GM20431 (cell line): ENCODE measurements around the gene BANF2.

Source experiments
- in situ Hi-C: fragments of 300-500 bp; cut with MseI, MboI; formaldehyde crosslinking; loops from one replicate; pipeline ENCODE4 v1.15.0; 2020; ENCODE audit warnings: low sequenced_read_pairs; ENCODE audit not compliant: unreplicated experiment

BANF2 gene

GRCh38 chr20:17663040-17663399 lies 36.7 kb upstream of the BANF2 start:
- in situ Hi-C loops = no loop called here

GRCh38 chr20:17663486-17663885 lies 36.3 kb upstream of the BANF2 start:
- in situ Hi-C loops = no loop called here

GRCh38 chr20:17664025-17664633 lies 35.6 kb upstream of the BANF2 start:
- in situ Hi-C loops = no loop called here

- in situ Hi-C loops = no loop called here
Observed at GRCh38 chr20:17665756-17666155, 34.0 kb upstream of the BANF2 start.

DNA sequence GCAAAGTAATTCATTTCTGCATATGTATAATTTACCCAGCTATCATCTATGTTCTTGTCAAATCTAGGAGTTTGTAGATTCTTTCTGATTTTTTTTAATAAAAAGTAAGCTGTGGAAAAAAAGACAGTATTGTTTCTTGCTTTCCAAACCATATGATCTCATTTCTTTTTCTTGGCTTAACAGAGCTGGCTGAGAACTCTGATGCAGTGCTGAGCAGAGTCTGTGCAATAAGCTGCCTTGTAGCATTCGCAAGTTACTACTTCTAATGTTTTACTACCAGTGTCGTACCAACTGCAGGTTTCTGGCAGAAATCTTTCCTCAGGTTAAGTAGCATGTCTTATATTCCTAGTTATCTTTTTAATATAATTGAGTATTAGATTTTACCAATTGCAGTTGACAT lies 33.3 kb upstream of the BANF2 start:
- in situ Hi-C loops = no loop called here

GRCh38 chr20:17667445-17667844 lies 32.3 kb upstream of the BANF2 start:
- in situ Hi-C loops = no loop called here

DNA sequence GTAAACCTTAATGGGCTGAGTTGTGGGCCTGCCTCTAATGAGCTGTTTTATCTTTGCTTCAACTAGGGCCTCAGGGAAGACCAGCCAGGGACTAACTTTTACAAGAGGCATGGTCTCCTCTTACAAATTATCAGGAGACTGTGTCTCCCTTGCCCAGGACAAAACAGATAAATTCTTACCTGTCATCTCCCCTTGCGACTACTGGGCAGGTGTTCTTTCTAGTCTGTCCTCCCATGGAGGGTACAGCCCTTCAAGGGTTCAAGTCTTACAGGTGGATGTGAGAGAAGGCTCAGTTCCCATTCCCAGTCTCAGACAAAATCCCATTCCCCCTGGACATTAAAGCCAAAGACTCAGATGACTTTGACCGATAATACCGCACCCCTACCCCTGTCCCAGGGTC lies 31.3 kb upstream of the BANF2 start:
- in situ Hi-C loops = no loop called here

- in situ Hi-C loops = no loop called here
Observed at GRCh38 chr20:17669306-17669931, 30.3 kb upstream of the BANF2 start.

- in situ Hi-C loops = no loop called here
Observed at GRCh38 chr20:17671011-17671410, 28.8 kb upstream of the BANF2 start.

GRCh38 chr20:17671565-17671964 lies 28.2 kb upstream of the BANF2 start:
- in situ Hi-C loops = no loop called here

DNA sequence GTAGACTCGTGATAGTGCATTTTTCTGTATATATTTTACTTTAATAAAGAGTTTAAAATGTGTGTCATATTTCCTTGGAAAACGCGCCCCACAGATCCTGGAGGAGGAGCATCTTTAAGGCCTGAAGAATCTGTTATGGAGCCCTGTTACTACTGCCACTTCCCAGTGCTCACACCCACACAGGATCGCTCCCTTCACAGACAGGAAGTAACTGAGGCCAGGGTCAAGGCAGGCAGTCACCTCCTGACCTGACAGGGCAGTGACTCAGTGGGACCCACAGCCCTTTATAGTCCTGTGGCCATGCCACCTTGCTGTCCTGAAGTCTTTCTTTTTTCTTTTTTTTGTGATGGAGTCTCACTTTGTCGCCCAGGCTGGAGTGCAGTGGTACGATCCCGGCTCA lies 26.7 kb upstream of the BANF2 start:
- in situ Hi-C loops = no loop called here

GRCh38 chr20:17674722-17675518 lies 24.8 kb upstream of the BANF2 start:
- in situ Hi-C loops = loop anchor here (25.0 kb wide), 1 partner anchor 212 kb away; no protein-coding TSS in a partner anchor

- in situ Hi-C loops = loop anchor here (25.0 kb wide), 1 partner anchor 212 kb away; no protein-coding TSS in a partner anchor
Observed at GRCh38 chr20:17675519-17676377, 24.0 kb upstream of the BANF2 start.

DNA sequence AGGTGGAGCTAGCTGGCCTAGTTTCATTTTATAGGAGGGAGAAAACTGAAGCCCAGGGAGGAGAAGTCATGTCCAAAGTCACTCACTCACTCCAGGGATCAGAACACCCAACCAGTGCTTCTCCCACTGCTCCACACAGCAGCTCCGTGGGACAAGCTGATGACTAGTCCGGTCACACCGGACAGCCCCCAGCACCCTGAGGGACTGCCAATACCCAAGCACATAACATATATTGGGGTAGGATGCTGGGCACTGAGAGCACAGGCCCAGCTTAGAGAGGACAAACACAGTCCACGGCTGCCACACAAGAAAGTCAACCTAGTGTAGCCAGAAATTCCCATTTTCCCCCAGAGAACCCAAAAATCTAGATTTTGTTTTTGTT lies 23.4 kb upstream of the BANF2 start:
- in situ Hi-C loops = loop anchor here (25.0 kb wide), 1 partner anchor 211 kb away; no protein-coding TSS in a partner anchor

- in situ Hi-C loops = loop anchor here (25.0 kb wide), 1 partner anchor 210 kb away; no protein-coding TSS in a partner anchor
Observed at GRCh38 chr20:17676942-17677341, 22.8 kb upstream of the BANF2 start.

DNA sequence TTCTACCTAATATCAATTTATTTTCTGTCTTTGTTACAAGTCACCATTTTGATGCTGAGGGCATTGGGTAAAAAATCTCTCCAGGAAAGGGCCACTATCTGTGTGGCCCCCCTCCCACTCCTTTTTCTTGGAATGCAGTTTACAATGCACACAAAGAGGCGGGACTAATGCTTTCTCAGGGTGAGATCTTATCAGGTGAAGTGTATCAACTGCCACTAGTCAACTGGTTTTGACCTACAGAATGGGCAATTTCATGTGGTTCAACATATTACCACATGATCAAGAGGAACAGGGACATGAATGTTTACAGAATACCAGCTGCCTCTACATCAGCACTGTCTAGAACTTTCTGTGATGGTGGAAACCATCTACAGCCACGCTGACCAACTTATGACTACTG lies 21.5 kb upstream of the BANF2 start:
- in situ Hi-C loops = loop anchor here (25.0 kb wide), 1 partner anchor 209 kb away; no protein-coding TSS in a partner anchor

DNA sequence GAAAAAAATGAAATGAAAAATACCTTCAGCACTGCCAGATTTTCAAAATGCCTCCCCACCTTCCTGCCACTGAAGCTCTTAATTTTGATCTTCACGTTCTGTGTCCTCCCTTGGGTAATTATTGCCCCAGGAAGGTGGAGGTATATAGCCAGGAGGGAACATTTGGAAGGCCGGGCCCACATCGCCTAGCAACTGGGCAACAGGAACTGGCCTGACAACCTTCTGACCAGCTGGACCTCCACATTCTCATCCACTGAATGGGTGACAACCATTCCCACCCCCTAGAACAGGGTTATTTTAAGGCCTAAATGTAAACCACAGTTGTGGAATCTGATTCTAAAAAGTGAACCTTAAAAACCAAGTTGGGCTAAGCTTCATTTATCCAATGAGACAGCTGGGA lies 20.9 kb upstream of the BANF2 start:
- in situ Hi-C loops = loop anchor here (25.0 kb wide), 1 partner anchor 208 kb away; no protein-coding TSS in a partner anchor

DNA sequence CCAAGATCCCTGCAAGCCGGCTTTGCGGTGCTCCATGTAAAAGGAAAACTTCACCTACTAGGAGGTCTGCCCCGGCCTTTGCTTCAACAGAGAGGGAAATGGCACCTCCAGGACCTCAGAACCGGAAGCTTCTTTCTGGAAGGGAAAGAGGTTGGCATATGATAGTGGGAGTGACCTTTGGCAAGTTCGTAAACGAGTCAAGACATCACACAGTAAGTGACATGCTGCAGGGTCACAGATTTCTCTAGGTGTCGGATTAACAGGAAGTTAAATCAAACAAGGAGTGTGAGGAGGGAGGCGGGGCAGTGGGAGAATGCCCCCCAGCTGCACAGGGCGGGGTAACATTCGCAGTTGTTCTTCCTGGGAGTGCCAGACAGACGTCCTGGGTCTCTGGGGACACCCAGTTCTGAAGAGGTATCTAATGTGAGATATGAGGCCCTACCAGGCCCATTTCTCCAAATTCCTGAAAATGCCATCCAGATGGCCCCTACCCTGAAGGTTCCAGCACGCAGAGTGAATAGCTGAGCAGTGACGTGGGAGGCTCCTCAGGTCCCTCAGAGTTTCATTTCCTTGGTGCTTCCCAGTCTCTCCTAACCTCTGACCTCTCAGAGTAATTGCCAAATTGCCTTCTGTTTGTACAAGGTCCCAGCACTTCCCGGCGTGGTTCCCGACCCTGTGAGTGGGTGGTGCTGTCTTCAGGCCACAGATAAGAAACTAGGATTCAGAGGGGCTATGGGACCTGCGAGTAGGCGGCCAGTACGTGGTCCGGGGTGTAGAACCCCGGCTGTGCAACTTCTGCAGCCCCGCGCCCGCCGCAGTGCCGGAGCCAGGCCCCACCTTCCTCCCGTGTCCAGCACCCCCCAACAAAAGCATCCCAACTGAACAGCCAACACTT lies 19.6 kb upstream of the BANF2 start:
- in situ Hi-C loops = loop anchor here (25.0 kb wide), 1 partner anchor 207 kb away; no protein-coding TSS in a partner anchor
